Measurements from ENCODE around the gene IMMP2L.

IMMP2L gene

GRCh38 chr7:111050875-111051416 is 511.3 kb downstream of the IMMP2L start:
- DNase-seq (ENCODE audit: extremely low spot score): no peak
- TF ChIP-seq ELF4 (IDR thresholded peaks at IDR 0.05) (no peak), SUZ12 (IDR thresholded peaks at IDR 0.05) (no peak), FOXM1 (IDR thresholded peaks at IDR 0.05; ENCODE audit: borderline replicate concordance) (no peak), FOXA1 (IDR thresholded peaks at IDR 0.05) (no peak), HDGF (IDR thresholded peaks at IDR 0.05; ENCODE audit: borderline replicate concordance) (no peak), L3MBTL2 (conservative IDR thresholded peaks at IDR 0.05) (no peak)
- POLR2A ChIA-PET: no interaction called here
- CTCF ChIA-PET: no interaction called here

- no peak for TF ChIP-seq TARDBP (IDR thresholded peaks at IDR 0.05)
- TF ChIP-seq PKNOX1 (IDR thresholded peaks at IDR 0.05): no peak
- TF ChIP-seq ZNF384 (IDR thresholded peaks at IDR 0.05): no peak
- TF ChIP-seq BHLHE40 (IDR thresholded peaks at IDR 0.05; ENCODE audit: borderline replicate concordance): no peak
- TF ChIP-seq FOXK2 (IDR thresholded peaks at IDR 0.05): no peak
- no peak for TF ChIP-seq SUZ12 (IDR thresholded peaks at IDR 0.05)
- no peak for TF ChIP-seq ARNT (IDR thresholded peaks at IDR 0.05)
- TF ChIP-seq LEF1 (IDR thresholded peaks at IDR 0.05; ENCODE audit: borderline replicate concordance): no peak
- no peak for TF ChIP-seq HDGF (IDR thresholded peaks at IDR 0.05; ENCODE audit: borderline replicate concordance)
- TF ChIP-seq SP1 (IDR thresholded peaks at IDR 0.05): no peak
- no peak for TF ChIP-seq FOXM1 (IDR thresholded peaks at IDR 0.05; ENCODE audit: borderline replicate concordance)
- no peak for TF ChIP-seq ELF4 (IDR thresholded peaks at IDR 0.05)
- TF ChIP-seq L3MBTL2 (conservative IDR thresholded peaks at IDR 0.05): no peak
- no peak for TF ChIP-seq NFRKB (IDR thresholded peaks at IDR 0.05)
- TF ChIP-seq FOXA1 (IDR thresholded peaks at IDR 0.05): no peak
- no peak for TF ChIP-seq CTBP1 (IDR thresholded peaks at IDR 0.05; ENCODE audit: borderline replicate concordance)
- POLR2A ChIA-PET: no interaction called here
- CTCF ChIA-PET: no interaction called here
- no peak for DNase-seq (ENCODE audit: extremely low spot score)
Measured at GRCh38 chr7:111049971-111050680, 512.2 kb downstream of the IMMP2L start.

- TF ChIP-seq LEF1 (IDR thresholded peaks at IDR 0.05; ENCODE audit: borderline replicate concordance) (no peak), ARNT (IDR thresholded peaks at IDR 0.05) (no peak)
- CTCF ChIA-PET: no interaction called here
- DNase-seq (ENCODE audit: extremely low spot score): no peak
- POLR2A ChIA-PET: no interaction called here
Measured at GRCh38 chr7:111047595-111047994, 514.7 kb downstream of the IMMP2L start.

GRCh38 chr7:111045449-111045848 is 516.8 kb downstream of the IMMP2L start:
- CTCF ChIA-PET: no interaction called here
- no peak for DNase-seq (ENCODE audit: extremely low spot score)
- TF ChIP-seq ELF4 (IDR thresholded peaks at IDR 0.05): no peak
- no peak for TF ChIP-seq TARDBP (IDR thresholded peaks at IDR 0.05)
- no peak for TF ChIP-seq ARNT (IDR thresholded peaks at IDR 0.05)
- TF ChIP-seq SP1 (IDR thresholded peaks at IDR 0.05): no peak
- no peak for TF ChIP-seq FOXK2 (IDR thresholded peaks at IDR 0.05)
- no peak for TF ChIP-seq HDGF (IDR thresholded peaks at IDR 0.05; ENCODE audit: borderline replicate concordance)
- no peak for TF ChIP-seq ZNF384 (IDR thresholded peaks at IDR 0.05)
- TF ChIP-seq SUZ12 (IDR thresholded peaks at IDR 0.05): no peak
- TF ChIP-seq PKNOX1 (IDR thresholded peaks at IDR 0.05): no peak
- no peak for TF ChIP-seq NFRKB (IDR thresholded peaks at IDR 0.05)
- POLR2A ChIA-PET: no interaction called here

DNA sequence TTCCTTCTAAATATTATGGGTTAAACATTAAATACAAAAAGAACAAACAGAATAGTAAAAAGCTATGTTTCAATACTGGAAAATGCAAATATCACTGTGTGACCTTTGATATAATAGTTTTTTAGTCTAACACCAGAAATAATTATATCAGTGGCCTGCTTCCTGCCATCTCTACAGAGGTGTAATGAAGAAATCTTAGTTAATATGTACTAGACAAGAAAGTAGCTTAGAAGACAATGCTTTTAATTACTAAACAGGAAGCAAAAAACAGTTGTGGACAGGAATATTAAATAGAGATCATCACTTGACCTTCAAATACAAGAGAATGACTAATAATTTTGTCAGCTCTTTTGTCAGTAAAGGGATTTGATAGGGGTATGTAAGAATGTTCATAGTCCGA is 518.7 kb downstream of the IMMP2L start:
- DNase-seq (ENCODE audit: extremely low spot score): no peak
- POLR2A ChIA-PET: no interaction called here
- no peak for TF ChIP-seq LEF1 (IDR thresholded peaks at IDR 0.05; ENCODE audit: borderline replicate concordance)
- TF ChIP-seq NFRKB (IDR thresholded peaks at IDR 0.05): no peak
- no peak for TF ChIP-seq FOXM1 (IDR thresholded peaks at IDR 0.05; ENCODE audit: borderline replicate concordance)
- TF ChIP-seq ZNF384 (IDR thresholded peaks at IDR 0.05): no peak
- no peak for TF ChIP-seq SP1 (IDR thresholded peaks at IDR 0.05)
- no peak for TF ChIP-seq BHLHE40 (IDR thresholded peaks at IDR 0.05; ENCODE audit: borderline replicate concordance)
- no peak for TF ChIP-seq ARNT (IDR thresholded peaks at IDR 0.05)
- TF ChIP-seq SUZ12 (IDR thresholded peaks at IDR 0.05): no peak
- no peak for TF ChIP-seq CTBP1 (IDR thresholded peaks at IDR 0.05; ENCODE audit: borderline replicate concordance)
- TF ChIP-seq ELF4 (IDR thresholded peaks at IDR 0.05): no peak
- no peak for TF ChIP-seq FOXK2 (IDR thresholded peaks at IDR 0.05)
- no peak for TF ChIP-seq TARDBP (IDR thresholded peaks at IDR 0.05)
- TF ChIP-seq PKNOX1 (IDR thresholded peaks at IDR 0.05): no peak
- TF ChIP-seq FOXA1 (IDR thresholded peaks at IDR 0.05): no peak
- TF ChIP-seq L3MBTL2 (conservative IDR thresholded peaks at IDR 0.05): no peak
- CTCF ChIA-PET: no interaction called here

- CTCF ChIA-PET: no interaction called here
- TF ChIP-seq ZNF384 (IDR thresholded peaks at IDR 0.05): no peak
- TF ChIP-seq NFRKB (IDR thresholded peaks at IDR 0.05): no peak
- no peak for TF ChIP-seq L3MBTL2 (conservative IDR thresholded peaks at IDR 0.05)
- TF ChIP-seq CTBP1 (IDR thresholded peaks at IDR 0.05; ENCODE audit: borderline replicate concordance): no peak
- TF ChIP-seq FOXK2 (IDR thresholded peaks at IDR 0.05): no peak
- TF ChIP-seq ARNT (IDR thresholded peaks at IDR 0.05): no peak
- TF ChIP-seq SP1 (IDR thresholded peaks at IDR 0.05): no peak
- TF ChIP-seq TARDBP (IDR thresholded peaks at IDR 0.05): no peak
- no peak for TF ChIP-seq BHLHE40 (IDR thresholded peaks at IDR 0.05; ENCODE audit: borderline replicate concordance)
- no peak for TF ChIP-seq FOXM1 (IDR thresholded peaks at IDR 0.05; ENCODE audit: borderline replicate concordance)
- TF ChIP-seq PKNOX1 (IDR thresholded peaks at IDR 0.05): no peak
- no peak for TF ChIP-seq SUZ12 (IDR thresholded peaks at IDR 0.05)
- no peak for TF ChIP-seq FOXA1 (IDR thresholded peaks at IDR 0.05)
- TF ChIP-seq HDGF (IDR thresholded peaks at IDR 0.05; ENCODE audit: borderline replicate concordance): no peak
- no peak for TF ChIP-seq LEF1 (IDR thresholded peaks at IDR 0.05; ENCODE audit: borderline replicate concordance)
- no peak for TF ChIP-seq ELF4 (IDR thresholded peaks at IDR 0.05)
- POLR2A ChIA-PET: no interaction called here
- no peak for DNase-seq (ENCODE audit: extremely low spot score)
Measured at GRCh38 chr7:111042842-111043241, 519.5 kb downstream of the IMMP2L start.
